Measurements from ENCODE around the gene BICC1. TPM values are rescaled to one million over a fixed set of nuclear protein-coding genes. Genes with fewer than 3 reads are reported as not detected.

The BICC1 gene
- total and polyA plus RNA-seq, 2 of the 13 experiments (the other 11 are each of a cell fraction or from before 2014, with no cell fraction given) = 0.18 to 1.5 TPM

GRCh38 chr10:58515291-58515941 is 2.7 kb downstream of the BICC1 start:
- peaks cover 19% of the 10 kb centered on the region for H3K79me2 ChIP-seq (ENCODE audit: insufficient read depth, low read length)
- peak overlapping the region; percentile 94 for H3K4me2 ChIP-seq (ENCODE audit: low read depth, low read length)
- ATAC-seq (no peak), DNase-seq (ENCODE audit: low spot score) (no peak), FAIRE-seq (peak; percentile 4)
- no peak overlapping the region for H3K4me3 ChIP-seq (replicated peaks in 1 of 3; ENCODE audit: insufficient read depth in 1 of 3, low read depth in 2 of 3, low read length in 3 of 3)
- ChIA-PET POLR2A (interaction anchor here (0.6 kb wide), 1 partner anchor 47 kb away, joined by 4 read pairs; no protein-coding TSS in a partner anchor), CTCF (ENCODE audit: low intra/inter-chr PET ratio, low total read pairs) (no interaction called here)
- H3K27me3 ChIP-seq (ENCODE audit: control insufficient read depth in 1 of 2, insufficient read depth in 2 of 2, low read length in 2 of 2) = no peaks in the 10 kb centered on the region; a peak in 1 of 5 replicates
- H3K36me3 ChIP-seq (replicated peaks in 1 of 2; ENCODE audit: control insufficient read depth in 1 of 2, insufficient read depth in 2 of 2, low read length in 2 of 2) = no peaks in the 10 kb centered on the region
- no peak overlapping the region for H2AFZ ChIP-seq (ENCODE audit: low read length)
- no peaks in the 10 kb centered on the region for H4K20me1 ChIP-seq (ENCODE audit: insufficient read depth, low read length)
- WGBS (ENCODE audit: low lambda C conversion rate) = 89% methylated on average over 4 of the region's 4 CpGs
- TF ChIP-seq CSRNP1 (CRISPR knock-in tag; IDR thresholded peaks at IDR 0.05) (no peak), ZNF12 (CRISPR knock-in tag; IDR thresholded peaks at IDR 0.05) (no peak), TGIF2 (CRISPR knock-in tag; IDR thresholded peaks at IDR 0.05) (no peak), HDAC2 (CRISPR knock-in tag; IDR thresholded peaks at IDR 0.05) (no peak), CERS6 (CRISPR knock-in tag; IDR thresholded peaks at IDR 0.05) (no peak), SCMH1 (CRISPR knock-in tag; IDR thresholded peaks at IDR 0.05; ENCODE audit: borderline replicate concordance) (no peak), THYN1 (CRISPR knock-in tag; IDR thresholded peaks at IDR 0.05; ENCODE audit: borderline replicate concordance, low read depth) (no peak), CREB1 (IDR thresholded peaks at IDR 0.05) (peak; percentile 42; the same call in 1 of the 2 replicates), CREB1 (CRISPR knock-in tag; IDR thresholded peaks at IDR 0.05) (no peak), TOE1 (CRISPR knock-in tag; IDR thresholded peaks at IDR 0.05) (no peak), ZNF629 (CRISPR knock-in tag; conservative IDR thresholded peaks at IDR 0.05) (peak; percentile 44; the same call in 1 of the 2 replicates), ZZZ3 (CRISPR knock-in tag; IDR thresholded peaks at IDR 0.05; ENCODE audit: borderline replicate concordance) (no peak), TBL1XR1 (IDR thresholded peaks at IDR 0.05; ENCODE audit: borderline replicate concordance, low read length, partially characterized antibody) (no peak), ZSCAN25 (CRISPR knock-in tag; IDR thresholded peaks at IDR 0.05) (no peak), CEBPB (IDR thresholded peaks at IDR 0.05; ENCODE audit: borderline replicate concordance, low read depth, low read length) (no peak), ZNF383 (CRISPR knock-in tag; IDR thresholded peaks at IDR 0.05; ENCODE audit: borderline replicate concordance) (no peak)
- TF ChIP-seq, protein P1, sequence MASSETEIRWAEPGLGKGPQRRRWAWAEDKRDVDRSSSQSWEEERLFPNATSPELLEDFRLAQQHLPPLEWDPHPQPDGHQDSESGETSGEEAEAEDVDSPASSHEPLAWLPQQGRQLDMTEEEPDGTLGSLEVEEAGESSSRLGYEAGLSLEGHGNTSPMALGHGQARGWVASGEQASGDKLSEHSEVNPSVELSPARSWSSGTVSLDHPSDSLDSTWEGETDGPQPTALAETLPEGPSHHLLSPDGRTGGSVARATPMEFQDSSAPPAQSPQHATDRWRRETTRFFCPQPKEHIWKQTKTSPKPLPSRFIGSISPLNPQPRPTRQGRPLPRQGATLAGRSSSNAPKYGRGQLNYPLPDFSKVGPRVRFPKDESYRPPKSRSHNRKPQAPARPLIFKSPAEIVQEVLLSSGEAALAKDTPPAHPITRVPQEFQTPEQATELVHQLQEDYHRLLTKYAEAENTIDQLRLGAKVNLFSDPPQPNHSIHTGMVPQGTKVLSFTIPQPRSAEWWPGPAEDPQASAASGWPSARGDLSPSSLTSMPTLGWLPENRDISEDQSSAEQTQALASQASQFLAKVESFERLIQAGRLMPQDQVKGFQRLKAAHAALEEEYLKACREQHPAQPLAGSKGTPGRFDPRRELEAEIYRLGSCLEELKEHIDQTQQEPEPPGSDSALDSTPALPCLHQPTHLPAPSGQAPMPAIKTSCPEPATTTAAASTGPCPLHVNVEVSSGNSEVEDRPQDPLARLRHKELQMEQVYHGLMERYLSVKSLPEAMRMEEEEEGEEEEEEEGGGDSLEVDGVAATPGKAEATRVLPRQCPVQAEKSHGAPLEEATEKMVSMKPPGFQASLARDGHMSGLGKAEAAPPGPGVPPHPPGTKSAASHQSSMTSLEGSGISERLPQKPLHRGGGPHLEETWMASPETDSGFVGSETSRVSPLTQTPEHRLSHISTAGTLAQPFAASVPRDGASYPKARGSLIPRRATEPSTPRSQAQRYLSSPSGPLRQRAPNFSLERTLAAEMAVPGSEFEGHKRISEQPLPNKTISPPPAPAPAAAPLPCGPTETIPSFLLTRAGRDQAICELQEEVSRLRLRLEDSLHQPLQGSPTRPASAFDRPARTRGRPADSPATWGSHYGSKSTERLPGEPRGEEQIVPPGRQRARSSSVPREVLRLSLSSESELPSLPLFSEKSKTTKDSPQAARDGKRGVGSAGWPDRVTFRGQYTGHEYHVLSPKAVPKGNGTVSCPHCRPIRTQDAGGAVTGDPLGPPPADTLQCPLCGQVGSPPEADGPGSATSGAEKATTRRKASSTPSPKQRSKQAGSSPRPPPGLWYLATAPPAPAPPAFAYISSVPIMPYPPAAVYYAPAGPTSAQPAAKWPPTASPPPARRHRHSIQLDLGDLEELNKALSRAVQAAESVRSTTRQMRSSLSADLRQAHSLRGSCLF (CRISPR knock-in tag; IDR thresholded peaks at IDR 0.05; ENCODE audit: borderline replicate concordance) = no peak
- no peak overlapping the region for H3K27ac ChIP-seq (ENCODE audit: extremely low read length, insufficient read depth, low read length)
- intact Hi-C loops (cut with micrococcal nuclease; ENCODE audit: unreplicated experiment) = no loop called here
- H3K4me1 ChIP-seq (ENCODE audit: insufficient read depth, low read length) = peaks cover 33% of the 10 kb centered on the region
- H3K9ac ChIP-seq (ENCODE audit: insufficient read depth, low read depth, low read length) = peak overlapping the region; percentile 36; the same call in 1 of the 2 replicates
- no peaks in the 10 kb centered on the region for H3K9me3 ChIP-seq (ENCODE audit: low read length)
- in situ Hi-C loops (cut with HindIII; ENCODE audit: extremely low pct_ligation_motif_present, low pct_unique_long_range_greater_than_20kb) = loop anchor here (10.0 kb wide), 3 partner anchors 101 to 211 kb away; no protein-coding TSS in a partner anchor
- BruUV-seq (replicated peaks) = no TSS peak
